NCI-H226 (cell line): Measurements from ENCODE around the gene PDLIM3.
"Not testable (repeated sequence)": the region's sequence is repeated elsewhere in the genome, so short reads cannot be mapped to it uniquely, and the experiment has no call there.

Experiments
- DNase-seq: peaks from one replicate; pipeline ENCODE4 v3.0.0-alpha.2; 2015

The PDLIM3 gene

DNA sequence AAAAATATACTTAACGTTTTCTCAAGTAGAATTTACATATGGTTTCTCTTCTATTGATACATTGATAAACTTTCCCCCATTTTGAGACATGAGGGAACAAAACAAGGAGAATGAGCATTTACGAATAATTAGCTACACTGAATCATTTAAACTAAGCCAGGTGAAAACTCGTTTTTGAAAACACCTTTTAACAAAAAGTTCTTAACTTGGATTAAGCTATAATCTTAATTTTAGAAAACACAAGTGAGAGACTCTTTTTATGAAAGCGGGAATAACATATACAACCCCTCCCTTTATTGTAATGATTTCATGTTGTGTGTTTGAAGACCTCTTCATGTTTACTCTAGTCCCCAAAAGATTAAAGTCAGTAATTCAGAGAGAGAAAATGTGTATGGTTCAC is 20.1 kb downstream of the PDLIM3 start:
- DNase-seq = no peak

DNA sequence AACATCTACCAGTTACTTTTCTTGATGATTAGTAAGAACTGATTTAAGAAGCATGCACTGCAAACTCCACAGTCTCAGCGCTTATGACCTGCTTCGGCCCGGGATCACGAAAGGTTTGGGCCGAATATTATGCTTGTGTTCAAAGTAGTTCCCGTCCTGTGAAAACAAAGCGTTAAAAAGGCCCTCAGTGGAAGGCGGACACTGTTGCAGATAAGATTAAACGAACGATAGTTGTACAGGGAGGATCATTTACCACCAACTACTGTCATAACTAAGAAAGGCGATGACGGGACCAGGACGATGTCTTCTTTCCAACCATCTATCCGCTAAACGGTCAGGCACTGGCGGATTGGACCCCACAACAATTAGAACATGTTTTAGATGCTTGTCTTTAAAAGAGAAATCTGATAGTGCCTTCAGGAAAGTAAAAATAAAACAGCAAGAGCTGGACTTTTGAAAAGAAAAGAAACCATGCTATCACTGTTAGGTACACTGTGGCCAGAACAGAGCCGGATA is 21.1 kb downstream of the PDLIM3 start:
- DNase-seq = no peak

DNA sequence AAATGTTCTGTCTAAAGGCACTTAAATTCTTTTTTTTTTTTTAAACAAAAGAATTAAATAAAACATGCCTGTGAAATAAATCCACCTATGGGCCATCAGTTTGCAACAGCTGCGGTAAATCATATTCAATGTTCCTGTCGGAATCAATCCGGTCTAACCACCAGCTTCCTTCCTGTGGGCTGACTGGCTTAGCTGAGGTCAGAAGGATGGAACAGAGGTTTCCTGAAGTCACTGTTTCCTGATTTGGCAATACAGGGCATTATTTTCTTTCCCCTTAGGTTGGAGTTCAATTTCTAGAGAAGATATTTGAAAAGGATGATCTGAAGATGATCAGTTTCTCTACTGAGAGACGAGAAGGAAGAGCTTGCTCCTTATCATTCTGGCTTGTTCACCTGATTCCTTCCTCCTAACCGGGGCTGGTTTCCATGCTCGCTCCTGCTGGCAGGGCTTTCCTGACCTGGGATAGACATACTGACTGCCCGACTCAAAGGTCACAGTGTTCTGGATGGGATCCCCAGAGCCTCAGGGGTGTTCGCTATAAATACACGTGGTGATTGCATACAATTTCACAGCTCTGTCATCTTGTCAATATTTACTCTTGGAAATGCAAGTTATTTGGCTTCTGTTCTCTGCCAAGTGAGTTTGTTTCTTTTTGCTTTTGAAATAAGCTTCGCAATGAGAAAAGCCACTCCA is 21.7 kb downstream of the PDLIM3 start:
- no peak for DNase-seq

DNA sequence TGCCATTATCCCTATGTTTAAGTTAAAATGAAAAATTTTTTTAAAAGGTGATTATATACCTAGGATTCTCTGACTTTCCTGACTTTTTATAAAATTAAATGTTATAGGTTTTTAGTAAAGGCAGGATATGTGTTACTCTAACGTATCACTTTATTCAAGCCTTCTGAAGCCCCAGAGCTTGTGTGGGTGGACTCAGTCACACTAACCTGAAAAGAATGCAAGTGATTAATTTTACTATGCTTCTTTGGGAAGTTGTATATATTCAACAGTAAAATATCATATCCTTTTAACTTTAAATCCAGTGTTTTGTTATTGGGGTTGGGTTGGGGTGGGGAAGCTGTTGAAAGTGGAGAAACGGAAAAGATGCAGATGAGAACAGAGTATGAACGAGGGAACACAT is 22.8 kb downstream of the PDLIM3 start:
- DNase-seq = no peak

DNA sequence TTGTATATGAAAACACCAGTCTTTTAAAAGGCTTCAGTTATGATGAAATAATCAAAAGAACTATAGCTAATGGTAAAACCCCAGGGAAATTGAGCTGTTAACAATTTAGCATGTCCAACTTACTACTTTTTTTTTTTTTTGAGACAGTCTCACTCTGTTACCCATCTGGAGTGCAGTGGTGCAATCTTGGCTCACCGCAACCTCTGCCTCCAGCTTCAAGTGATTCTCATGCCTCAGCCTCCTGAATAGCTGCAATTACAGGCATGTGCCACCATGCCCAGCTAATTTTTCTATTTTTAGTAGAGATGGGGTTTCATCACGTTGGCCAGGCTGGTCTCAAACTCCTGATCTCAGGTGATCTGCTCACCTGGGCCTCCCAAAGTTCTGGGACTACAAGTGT is 24.1 kb downstream of the PDLIM3 start:
- not testable (repeated sequence) for DNase-seq

DNA sequence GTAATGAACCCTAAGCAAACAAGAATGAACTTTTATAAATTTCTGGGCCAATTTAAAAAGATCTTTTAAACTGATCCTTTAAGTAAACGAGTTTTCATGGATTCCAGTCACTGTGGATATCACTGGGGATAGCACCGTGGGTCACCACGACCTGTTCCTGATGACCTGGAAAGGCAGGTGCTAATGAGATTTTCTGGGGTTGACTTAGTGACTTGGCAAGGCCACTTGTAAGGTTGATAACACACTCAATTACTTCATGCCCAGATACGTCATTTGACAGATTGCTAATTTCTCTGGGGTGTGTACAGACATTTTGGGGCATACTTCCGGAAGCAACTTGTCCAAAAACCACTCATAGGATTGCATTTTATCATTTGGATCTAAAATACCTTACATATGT is 24.5 kb downstream of the PDLIM3 start:
- no peak for DNase-seq

DNA sequence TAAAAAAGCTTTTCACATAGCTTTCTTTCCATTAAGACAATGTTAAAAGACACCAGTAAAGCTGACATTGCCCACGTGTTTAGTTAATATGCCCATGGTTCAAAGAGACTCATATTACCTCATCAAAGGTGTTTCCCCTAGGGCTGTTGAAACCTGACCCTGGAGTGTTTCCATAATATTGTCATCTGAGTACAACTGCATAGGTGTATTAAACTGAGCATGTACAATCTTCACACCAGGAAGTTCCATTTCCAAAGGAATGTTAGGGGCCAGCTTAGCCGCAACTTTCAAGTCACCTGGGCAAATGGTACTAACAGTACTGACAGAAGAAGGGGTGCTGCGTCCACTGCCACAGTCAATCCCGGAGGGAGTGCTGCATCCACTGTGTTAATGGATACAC is 27.1 kb downstream of the PDLIM3 start:
- DNase-seq = no peak

DNA sequence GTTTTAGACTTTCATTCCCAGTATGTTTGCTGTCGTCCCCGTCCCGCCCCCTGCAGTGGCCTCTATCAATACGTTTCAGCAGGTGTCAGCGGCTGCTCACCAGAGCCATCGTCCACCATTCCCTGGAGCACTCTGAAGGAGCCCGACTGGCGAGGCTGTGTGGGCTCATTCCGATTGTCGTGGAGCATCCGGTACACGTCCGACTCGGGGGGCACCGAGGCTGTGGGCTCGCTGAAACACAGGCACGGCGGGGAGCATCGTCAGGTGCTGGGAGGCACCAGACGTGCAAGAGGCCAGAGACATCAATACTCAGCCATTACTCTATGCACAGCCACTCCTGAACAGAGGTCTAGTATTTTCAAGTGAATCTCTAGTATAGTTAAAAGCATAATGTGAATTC is 28.9 kb downstream of the PDLIM3 start:
- no peak for DNase-seq

DNA sequence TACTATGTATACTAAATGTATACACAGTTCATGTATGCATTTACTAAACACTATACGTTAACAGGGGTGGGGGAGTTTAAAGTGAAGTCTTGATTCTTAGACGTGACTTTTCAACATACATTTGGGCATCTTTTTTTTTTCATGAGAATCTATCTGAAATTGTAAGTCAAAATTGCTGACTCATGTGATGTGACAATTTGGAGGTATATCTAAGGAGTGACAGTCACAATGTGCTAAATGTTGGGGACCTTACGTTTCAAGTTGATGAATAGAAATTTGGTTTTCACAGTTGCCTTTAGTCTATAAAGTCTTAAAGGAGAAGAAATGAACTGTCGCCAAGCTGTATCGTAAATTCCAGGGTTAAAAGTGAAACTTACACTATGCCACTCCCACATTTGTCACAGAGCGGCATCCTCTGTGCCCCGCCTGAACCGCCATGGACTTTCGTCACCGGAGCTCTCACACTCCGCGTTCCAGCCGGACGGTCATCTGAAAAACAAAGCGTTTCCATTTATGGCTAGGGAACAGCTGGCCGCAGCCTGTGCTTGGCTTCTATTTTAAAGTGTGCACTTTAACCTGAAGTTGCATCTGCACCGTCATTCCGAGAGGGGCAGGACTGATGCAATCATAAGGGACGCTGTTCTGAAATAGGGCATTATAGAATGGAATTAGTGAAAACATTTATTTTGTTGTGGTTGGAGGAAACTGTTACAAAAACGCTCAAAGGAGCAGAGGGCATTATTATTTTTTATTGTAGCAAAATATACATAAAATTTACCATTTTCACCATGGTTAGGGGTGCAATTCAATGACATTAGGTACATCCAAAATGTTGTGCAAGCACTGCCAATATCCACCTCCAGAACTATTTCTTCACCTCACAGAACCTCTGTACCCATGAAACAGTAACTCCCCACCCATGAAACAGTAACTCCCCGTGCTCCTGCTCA is 30.9 kb downstream of the PDLIM3 start:
- DNase-seq = no peak

DNA sequence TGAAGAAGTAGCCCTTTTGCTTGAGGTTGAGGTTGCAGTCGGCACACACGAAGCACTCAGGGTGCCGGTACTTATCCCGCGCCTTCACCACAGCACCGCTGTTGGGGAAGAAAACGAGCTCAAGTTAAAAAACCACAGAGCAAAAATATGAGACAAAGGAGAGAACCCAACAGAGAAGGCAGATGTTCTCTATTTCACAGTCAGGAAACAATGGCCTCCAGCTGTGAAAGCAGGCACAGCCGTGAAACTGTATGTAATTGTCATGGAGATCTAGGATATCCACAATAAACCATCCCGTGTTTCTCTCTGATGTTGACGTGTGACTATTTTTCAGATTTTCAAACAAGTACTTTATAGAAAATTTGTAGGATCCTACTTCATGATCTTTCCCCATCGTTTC is 32.9 kb downstream of the PDLIM3 start:
- DNase-seq = no peak

DNA sequence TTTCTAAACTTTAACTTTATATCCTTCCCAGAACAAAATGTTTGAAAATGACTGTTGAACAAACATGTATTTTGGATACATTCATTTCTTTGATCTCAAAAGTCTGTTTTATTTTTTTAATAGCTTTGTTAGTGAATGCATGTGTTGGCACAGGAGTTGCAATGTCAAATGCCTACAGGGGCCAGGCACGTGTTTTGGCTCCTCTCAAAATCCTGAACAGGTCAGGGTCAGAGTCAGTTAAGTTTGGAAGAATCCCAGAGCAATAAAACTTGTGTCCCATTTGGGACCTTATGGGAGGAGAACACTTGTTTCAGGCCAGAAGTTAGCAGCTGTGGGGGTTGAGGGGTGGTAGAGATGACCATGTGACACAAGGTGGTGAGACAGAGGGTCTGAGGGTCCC is 34.7 kb downstream of the PDLIM3 start:
- DNase-seq = no peak

DNA sequence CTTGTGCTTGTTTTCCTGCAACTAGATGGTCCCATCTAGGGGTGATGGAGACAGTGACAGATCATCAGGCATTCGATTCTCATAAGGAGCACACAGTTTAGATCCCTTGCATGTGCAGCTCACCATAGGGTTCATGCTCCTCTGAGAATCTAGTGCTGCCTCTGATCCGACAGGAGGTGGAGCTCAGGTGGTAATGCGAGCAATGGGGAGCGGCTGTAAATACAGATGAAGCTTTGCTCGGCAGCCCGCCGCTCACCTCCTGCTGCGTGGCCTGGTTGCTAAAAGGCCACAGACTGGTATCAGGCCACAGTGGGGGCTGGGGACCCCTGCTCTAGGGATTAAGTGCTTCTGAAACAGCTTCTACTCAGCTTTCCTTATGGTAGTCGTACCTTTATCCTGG is 35.3 kb downstream of the PDLIM3 start:
- no peak for DNase-seq

DNA sequence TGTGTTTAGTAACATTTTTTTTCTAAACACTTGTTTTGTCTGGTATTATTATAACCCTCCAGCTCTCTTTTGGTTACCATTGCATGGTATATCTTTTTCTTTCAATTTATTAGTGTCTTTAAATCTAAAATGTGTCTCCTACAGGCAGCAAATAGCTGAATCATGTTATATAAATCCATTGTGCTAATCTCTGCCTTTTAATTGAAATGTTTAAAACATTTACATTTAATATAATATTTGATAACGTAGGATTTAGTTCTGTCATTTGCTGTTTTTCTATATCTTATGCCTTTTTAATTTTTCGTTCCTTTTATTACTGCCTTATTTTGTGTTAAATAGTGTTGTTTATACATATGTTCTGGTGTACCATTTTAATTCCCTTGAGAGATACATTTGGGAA is 46.7 kb downstream of the PDLIM3 start:
- DNase-seq = no peak

DNA sequence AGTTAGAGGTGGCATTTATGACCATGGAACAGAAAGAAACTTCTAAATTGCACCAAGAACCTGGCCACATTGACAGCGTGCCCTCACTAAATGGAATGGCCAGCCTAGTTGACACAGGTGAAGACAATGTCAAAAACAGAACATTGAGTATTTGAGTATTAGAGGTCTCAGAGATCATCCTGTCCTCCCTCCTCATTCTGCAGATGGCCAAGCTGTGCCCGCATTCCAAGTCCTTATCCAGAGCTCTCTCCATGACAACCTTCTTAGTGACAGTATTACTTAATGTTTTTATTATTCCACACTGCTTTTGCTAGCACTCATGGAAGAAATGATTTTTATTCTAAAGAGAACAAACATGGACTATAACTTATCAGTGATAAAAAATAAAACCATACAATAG is 53.9 kb downstream of the PDLIM3 start:
- no peak for DNase-seq

DNA sequence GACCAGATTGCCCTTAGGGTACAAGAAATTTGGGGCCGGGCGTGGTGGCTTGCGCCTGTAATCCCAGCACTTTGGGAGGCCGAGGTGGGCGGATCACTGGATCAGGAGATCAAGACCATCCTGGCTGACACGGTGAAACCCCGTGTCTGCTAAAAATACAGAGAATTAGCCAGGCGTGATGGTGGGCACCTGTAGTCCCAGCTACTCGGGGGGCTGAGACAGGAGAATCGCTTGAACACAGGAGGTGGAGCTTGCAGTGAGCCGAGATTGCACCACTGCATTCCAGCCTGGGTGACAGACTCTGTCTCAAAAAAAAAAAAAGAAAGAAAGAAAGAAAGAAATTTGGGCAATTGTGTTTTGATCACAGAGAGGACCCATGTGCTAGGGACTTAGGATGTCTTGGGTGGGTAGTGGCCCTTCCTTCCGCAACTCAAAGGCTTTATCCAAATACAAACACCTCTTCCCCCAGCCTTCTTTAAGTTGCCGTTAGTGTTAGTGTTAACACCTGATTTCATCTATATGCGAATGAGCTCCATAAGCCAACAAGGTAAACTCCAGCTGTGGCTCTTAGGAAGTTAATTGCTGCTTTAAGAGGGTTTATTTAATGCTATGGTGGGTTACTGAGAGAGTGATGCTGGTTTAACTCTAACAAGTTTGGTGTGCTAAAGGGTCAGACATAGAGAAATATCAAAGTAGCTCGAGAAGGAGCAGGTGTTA is 55.1 kb downstream of the PDLIM3 start:
- DNase-seq = no peak

DNA sequence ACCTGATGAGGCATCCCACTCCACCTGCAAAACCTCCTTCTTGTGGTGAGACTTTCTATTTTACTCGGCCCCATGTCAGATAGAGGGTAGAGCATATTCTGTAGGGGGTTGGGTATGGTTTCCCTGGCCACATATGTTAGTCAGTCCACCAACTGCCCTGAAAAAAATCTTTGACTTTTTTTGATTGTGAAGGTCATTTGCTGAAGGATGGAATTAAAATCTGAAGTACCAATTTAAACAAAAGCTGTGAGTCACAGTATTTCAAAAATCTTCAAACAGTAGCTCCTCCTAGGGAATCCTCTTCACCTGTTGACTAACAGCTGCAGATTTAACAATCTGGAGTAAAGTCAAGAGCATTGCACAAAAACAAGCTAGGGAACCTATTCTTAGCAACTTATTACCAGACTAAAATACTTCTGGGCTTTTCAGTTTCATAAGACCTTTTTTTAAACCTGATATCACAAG is 55.8 kb downstream of the PDLIM3 start:
- DNase-seq = no peak

DNA sequence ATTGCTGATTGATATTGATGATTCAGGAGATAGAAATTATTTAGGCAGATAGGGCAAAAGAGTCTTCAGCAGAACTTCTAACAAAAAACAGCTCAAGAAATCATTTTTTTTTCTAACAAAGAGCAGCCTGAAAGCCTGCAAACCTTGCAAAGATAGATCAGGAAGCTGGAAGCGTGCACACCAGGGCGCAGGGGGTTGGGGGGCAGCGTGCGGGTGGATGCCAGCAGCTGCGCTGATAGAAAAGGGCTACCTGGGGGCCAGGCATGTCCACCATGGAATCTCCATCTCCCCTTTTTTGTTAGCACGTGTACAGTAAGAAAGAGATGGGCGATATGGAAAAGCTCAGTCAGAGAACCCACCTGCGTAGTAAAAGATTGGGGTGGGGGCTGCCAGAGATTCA is 62.1 kb downstream of the PDLIM3 start:
- DNase-seq = no peak

DNA sequence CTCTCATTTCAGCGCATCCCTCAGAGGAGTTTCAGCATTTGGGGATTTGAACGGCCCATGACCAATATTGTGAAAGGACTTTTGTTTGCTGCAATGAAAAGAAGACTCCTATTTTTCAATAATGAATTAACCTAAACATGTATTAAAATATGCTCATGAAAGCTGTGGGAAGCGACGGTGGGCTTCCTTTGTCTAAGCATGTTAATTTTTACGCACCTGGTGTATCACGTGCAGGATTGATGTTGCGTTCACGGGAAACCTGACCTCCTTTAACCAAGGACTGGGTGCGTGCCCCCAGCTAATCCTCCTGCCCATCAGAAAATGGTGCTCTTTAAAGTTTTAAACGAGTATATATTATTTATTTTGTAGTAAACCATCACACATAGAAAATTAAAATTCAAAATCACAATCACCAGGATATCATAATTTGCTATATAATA is 63.2 kb downstream of the PDLIM3 start:
- DNase-seq = no peak

DNA sequence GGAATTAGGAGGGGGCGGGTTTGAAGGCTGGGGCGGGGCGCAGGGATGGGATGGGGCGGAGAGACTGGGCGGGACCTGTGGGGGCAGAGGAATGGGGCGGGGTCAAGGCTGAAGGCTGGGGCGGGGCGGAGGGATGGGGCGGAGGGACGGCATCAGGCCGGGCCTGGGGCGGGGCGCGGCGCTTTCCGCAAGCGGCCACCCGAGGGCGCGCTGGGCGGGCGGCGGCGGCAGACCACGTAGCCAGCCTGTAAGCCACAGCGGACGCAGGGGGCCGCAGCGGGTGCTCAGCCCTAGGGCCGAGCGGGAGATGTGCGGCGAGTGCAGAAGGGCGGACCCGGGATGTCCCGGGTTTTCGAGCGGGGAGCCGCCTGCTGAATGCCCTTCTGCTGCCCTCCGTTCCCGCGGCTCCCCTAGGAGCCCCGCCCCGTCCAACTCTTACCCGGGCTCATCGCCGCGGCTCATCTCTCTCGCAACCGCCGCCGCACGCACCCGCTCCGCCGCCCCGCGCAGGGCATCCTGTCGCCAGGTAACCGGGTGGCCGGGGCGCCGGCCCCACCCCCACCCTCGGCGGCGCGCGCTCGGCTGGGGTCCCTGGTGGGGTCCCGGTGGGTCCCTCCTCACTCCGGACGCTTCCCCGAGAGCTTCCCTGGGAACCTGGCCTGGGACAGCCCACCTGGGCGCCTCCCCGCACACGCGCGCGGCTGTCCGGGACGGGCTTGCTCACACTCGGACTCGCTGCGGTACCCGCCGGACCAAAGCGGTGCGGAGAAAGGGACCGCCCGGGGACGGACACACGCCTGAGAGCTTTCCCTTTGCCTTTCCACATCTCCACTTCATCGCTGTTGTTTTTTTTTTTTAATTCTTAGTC is 63.8 kb downstream of the PDLIM3 start, which contains the start of gene CCDC110:
Gene CCDC110 (minus strand): TSS at position 499 of the 868 bp plus-strand sequence. CDS start 50 bp downstream, at position 449.
- peak; percentile 57 for DNase-seq

DNA sequence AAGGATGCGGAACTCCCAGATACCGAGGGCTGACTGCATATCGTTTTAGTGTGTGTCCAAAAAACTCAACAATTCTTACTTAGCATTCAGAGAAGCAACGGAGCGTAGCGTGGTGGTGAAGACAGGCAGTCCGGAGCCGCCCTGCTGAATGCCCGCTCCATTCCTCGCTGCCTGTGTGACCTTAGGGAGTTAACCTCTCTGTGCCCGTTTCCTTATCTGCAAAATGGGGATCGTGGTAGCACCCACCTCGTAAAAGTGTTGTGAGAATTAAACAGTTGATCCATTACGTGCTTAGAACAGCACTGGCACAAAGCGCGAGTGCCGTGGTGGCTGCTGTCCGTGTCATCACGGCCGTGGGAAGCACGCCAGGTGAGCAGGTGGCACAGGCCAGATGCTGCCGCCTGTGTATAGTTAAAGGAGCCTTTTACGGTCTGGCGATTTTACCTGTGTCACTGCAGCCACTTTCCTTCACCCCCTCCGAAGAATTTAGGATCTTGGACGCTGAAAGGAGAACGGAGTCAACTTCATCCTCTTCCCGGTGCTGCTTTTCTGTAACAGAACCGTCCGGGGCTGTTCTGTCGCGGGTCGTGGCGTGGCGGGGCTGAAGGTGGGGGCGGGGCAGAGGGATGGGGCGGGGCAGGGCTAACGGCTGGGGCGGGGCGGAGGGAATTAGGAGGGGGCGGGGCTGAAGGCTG is 64.7 kb downstream of the PDLIM3 start:
- peak; percentile 3 for DNase-seq

DNA sequence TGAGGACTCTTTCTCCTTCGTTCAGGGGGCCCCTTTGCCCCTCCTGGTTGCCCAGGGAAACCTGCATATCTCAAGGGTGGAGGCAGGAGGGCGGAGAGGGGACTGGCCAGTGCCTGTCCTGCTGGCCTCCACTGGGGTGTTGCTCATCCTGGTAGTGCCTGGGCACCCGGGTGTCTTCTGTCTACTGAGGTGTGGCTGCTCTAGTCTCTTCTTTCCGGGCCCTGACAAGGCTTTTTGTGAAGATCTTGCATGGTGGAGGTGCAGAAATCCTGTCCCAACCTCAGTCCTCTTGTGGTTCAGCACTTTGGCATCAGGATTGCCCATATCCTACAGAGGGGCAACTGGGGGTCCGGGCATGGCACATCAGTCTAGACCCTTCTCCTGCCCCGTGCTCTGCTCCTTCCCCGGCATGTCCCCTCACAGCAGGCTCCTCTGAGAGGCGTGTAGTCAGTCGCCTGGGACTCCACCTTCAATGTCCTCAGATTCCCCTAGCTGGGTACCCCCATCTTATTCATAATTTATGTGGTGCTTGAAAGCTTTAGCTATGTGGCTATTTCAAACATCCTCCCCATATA is 65.6 kb downstream of the PDLIM3 start:
- DNase-seq = no peak
